HUES48 (cell line): ENCODE data around the gene UBN1.

ENCODE experiments used
- H3K27ac ChIP-seq: one replicate; pipeline ENCODE4 v1.7.0; 2013; ENCODE audit warnings: low read depth, low read length, inconsistent platforms
- H3K27me3 ChIP-seq: 2 replicates; pipeline ENCODE4 v1.6.1; 2013; ENCODE audit warnings: mild to moderate bottlenecking, low read length; ENCODE audit not compliant: control insufficient read depth, insufficient read depth
- H3K36me3 ChIP-seq: 2 replicates; pipeline ENCODE4 v1.6.1; 2013; ENCODE audit warnings: low read length; ENCODE audit not compliant: control insufficient read depth, insufficient read depth
- H3K4me1 ChIP-seq: 2 replicates; pipeline ENCODE4 v1.6.1; 2013; ENCODE audit warnings: mild to moderate bottlenecking, low read length; ENCODE audit not compliant: control insufficient read depth, insufficient read depth
- H3K4me3 ChIP-seq: 2 replicates; pipeline ENCODE4 v1.5.1; 2013; ENCODE audit warnings: mild to moderate bottlenecking, low read depth, low read length
- H3K9ac ChIP-seq: 2 replicates; pipeline ENCODE4 v1.6.1; 2013; ENCODE audit warnings: mild to moderate bottlenecking, low read depth, low read length, moderate library complexity
- H3K9me3 ChIP-seq: 2 replicates; pipeline ENCODE4 v1.6.1; 2013; ENCODE audit warnings: low read length; ENCODE audit not compliant: control insufficient read depth, insufficient read depth

The UBN1 gene

GRCh38 chr16:4803401-4803844 lies 43.9 kb upstream of the UBN1 start:
- peak overlapping the region; percentile 95 for H3K27ac ChIP-seq
- no peaks in the 10 kb centered on the region for H3K9me3 ChIP-seq
- H3K27me3 ChIP-seq, result no peaks in the 10 kb centered on the region
- H3K4me3 ChIP-seq, result peak overlapping the region; percentile 76
- H3K36me3 ChIP-seq, result peaks cover 56% of the 10 kb centered on the region
- H3K4me1 ChIP-seq, result peaks cover 17% of the 10 kb centered on the region; the same call in 1 of the 2 replicates
- no peak overlapping the region for H3K9ac ChIP-seq

GRCh38 chr16:4803898-4804762 lies 43.2 kb upstream of the UBN1 start:
- Histone ChIP-seq H3K36me3 (peaks cover 56% of the 10 kb centered on the region), H3K27ac (peak overlapping the region; percentile 27), H3K27me3 (no peaks in the 10 kb centered on the region), H3K4me1 (peaks cover 17% of the 10 kb centered on the region; the same call in 1 of the 2 replicates), H3K4me3 (no peak overlapping the region), H3K9me3 (no peaks in the 10 kb centered on the region), H3K9ac (no peak overlapping the region)

GRCh38 chr16:4805231-4805630 lies 42.0 kb upstream of the UBN1 start:
- Histone ChIP-seq H3K27ac (no peak overlapping the region), H3K9me3 (no peaks in the 10 kb centered on the region), H3K27me3 (no peaks in the 10 kb centered on the region), H3K4me1 (peaks cover 17% of the 10 kb centered on the region; the same call in 1 of the 2 replicates), H3K9ac (no peak overlapping the region), H3K4me3 (no peak overlapping the region), H3K36me3 (peaks cover 57% of the 10 kb centered on the region)

- H3K9me3 ChIP-seq, result no peaks in the 10 kb centered on the region
- peaks cover 62% of the 10 kb centered on the region for H3K36me3 ChIP-seq
- no peaks in the 10 kb centered on the region for H3K27me3 ChIP-seq
- H3K27ac ChIP-seq, result no peak overlapping the region
- no peak overlapping the region for H3K9ac ChIP-seq
- peaks cover 13% of the 10 kb centered on the region; the same call in 1 of the 2 replicates for H3K4me1 ChIP-seq
- no peak overlapping the region for H3K4me3 ChIP-seq
These were observed 41.0 kb upstream of the UBN1 start for GRCh38 chr16:4806280-4806679.

- Histone ChIP-seq H3K36me3 (peaks cover 81% of the 10 kb centered on the region), H3K4me3 (no peak overlapping the region), H3K9me3 (no peaks in the 10 kb centered on the region), H3K4me1 (no peaks in the 10 kb centered on the region), H3K9ac (no peak overlapping the region), H3K27me3 (no peaks in the 10 kb centered on the region), H3K27ac (no peak overlapping the region)
These were observed 36.0 kb upstream of the UBN1 start for GRCh38 chr16:4811242-4811641.

- Histone ChIP-seq H3K9ac (no peak overlapping the region), H3K4me3 (no peak overlapping the region), H3K4me1 (no peaks in the 10 kb centered on the region), H3K9me3 (no peaks in the 10 kb centered on the region), H3K27ac (no peak overlapping the region), H3K27me3 (no peaks in the 10 kb centered on the region), H3K36me3 (peaks cover 79% of the 10 kb centered on the region)
These were observed 35.5 kb upstream of the UBN1 start for GRCh38 chr16:4811773-4812172.

- Histone ChIP-seq H3K36me3 (peaks cover 76% of the 10 kb centered on the region), H3K4me3 (no peak overlapping the region), H3K9me3 (no peaks in the 10 kb centered on the region), H3K27ac (no peak overlapping the region), H3K9ac (no peak overlapping the region), H3K27me3 (no peaks in the 10 kb centered on the region), H3K4me1 (no peaks in the 10 kb centered on the region)
These were observed 33.9 kb upstream of the UBN1 start for GRCh38 chr16:4813251-4814003.

GRCh38 chr16:4814046-4814445 lies 33.2 kb upstream of the UBN1 start:
- no peaks in the 10 kb centered on the region for H3K27me3 ChIP-seq
- peaks cover 76% of the 10 kb centered on the region for H3K36me3 ChIP-seq
- no peaks in the 10 kb centered on the region for H3K9me3 ChIP-seq
- H3K4me1 ChIP-seq, result no peaks in the 10 kb centered on the region
- no peak overlapping the region for H3K9ac ChIP-seq
- no peak overlapping the region for H3K4me3 ChIP-seq
- H3K27ac ChIP-seq, result no peak overlapping the region

GRCh38 chr16:4814542-4815173 lies 32.6 kb upstream of the UBN1 start:
- Histone ChIP-seq H3K4me1 (no peaks in the 10 kb centered on the region), H3K36me3 (peaks cover 78% of the 10 kb centered on the region), H3K9ac (no peak overlapping the region), H3K27me3 (no peaks in the 10 kb centered on the region), H3K9me3 (no peaks in the 10 kb centered on the region), H3K27ac (no peak overlapping the region), H3K4me3 (no peak overlapping the region)

GRCh38 chr16:4820652-4821051 lies 26.6 kb upstream of the UBN1 start:
- H3K27me3 ChIP-seq, result no peaks in the 10 kb centered on the region
- H3K27ac ChIP-seq, result no peak overlapping the region
- no peak overlapping the region for H3K4me3 ChIP-seq
- H3K36me3 ChIP-seq, result peaks cover 83% of the 10 kb centered on the region
- H3K9ac ChIP-seq, result no peak overlapping the region
- no peaks in the 10 kb centered on the region for H3K4me1 ChIP-seq
- no peaks in the 10 kb centered on the region for H3K9me3 ChIP-seq
